AG08396 (cell line): ENCODE measurements around the gene MYO1D.
A peak's percentile ranks its signal among the peaks of the same experiment; 100 is the strongest.

ENCODE experiments used
- DNase-seq: peaks from one replicate; pipeline ENCODE4 v3.0.0; 2012; ENCODE audit warnings: low spot score, mixed read lengths

Gene MYO1D

DNA sequence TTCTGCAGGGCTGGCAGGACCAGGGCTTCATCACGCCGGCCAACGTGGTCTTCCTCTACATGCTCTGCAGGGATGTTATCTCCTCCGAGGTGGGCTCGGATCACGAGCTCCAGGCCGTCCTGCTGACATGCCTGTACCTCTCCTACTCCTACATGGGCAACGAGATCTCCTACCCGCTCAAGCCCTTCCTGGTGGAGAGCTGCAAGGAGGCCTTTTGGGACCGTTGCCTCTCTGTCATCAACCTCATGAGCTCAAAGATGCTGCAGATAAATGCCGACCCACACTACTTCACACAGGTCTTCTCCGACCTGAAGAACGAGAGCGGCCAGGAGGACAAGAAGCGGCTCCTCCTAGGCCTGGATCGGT is 388.8 kb downstream of the MYO1D start:
- no peak for DNase-seq

DNA sequence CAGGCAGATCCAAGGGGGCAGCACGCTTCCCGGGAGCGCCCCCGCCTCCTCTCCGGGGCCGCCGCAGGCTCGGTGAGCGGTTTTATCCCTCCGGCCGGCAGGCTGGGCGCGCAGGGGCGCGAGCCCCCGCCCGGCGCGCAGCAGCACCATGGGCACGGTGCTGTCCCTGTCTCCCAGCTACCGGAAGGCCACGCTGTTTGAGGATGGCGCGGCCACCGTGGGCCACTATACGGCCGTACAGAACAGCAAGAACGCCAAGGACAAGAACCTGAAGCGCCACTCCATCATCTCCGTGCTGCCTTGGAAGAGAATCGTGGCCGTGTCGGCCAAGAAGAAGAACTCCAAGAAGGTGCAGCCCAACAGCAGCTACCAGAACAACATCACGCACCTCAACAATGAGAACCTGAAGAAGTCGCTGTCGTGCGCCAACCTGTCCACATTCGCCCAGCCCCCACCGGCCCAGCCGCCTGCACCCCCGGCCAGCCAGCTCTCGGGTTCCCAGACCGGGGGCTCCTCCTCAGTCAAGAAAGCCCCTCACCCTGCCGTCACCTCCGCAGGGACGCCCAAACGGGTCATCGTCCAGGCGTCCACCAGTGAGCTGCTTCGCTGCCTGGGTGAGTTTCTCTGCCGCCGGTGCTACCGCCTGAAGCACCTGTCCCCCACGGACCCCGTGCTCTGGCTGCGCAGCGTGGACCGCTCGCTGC is 389.3 kb downstream of the MYO1D start:
- DNase-seq: peak; percentile 44

DNA sequence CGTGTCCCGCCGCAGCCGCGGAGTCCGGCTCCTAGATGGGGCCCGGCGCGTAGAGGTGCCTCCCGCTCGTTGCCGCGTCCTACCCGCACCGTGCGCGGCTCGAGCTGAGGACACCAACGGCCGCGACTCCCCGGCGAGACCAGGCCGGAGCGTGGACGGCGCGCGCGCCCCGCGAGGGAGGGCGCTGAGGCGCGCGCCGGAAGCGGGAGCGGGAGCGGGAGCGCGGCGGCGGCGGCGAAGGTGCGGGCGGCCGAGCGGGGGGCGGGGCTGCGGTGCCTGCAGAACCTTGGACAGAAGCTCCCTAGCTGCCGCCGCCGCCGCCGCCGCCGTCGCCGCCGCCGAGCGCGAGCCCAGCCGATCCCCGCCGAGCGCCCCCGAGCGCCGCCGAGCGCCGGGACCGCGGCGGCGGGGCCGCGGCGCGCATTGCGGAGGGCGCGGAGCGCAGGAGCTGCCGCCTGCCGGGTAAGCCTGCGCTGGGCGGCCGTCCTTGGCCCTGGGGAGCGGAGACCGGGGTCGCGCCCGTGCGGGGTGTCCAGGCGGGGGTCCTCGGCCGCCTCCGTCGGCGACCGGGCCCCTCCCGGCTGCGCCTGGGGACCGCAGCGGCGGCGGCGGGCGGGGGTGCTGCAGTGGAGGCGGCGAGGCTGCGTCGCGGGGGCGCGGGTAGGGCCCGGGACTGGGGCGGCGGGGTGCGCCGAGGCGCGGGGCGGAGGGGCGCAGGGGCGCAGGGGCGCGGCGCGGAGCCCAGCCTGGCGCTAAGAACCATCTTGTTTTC is 390.0 kb downstream of the MYO1D start, which contains the start of gene CDK5R1:
CDK5R1 (plus strand) TSS at position 293 of the 772 bp plus-strand sequence. CDS start 628 bp downstream, outside the sequence.
- peak; percentile 94 for DNase-seq

DNA sequence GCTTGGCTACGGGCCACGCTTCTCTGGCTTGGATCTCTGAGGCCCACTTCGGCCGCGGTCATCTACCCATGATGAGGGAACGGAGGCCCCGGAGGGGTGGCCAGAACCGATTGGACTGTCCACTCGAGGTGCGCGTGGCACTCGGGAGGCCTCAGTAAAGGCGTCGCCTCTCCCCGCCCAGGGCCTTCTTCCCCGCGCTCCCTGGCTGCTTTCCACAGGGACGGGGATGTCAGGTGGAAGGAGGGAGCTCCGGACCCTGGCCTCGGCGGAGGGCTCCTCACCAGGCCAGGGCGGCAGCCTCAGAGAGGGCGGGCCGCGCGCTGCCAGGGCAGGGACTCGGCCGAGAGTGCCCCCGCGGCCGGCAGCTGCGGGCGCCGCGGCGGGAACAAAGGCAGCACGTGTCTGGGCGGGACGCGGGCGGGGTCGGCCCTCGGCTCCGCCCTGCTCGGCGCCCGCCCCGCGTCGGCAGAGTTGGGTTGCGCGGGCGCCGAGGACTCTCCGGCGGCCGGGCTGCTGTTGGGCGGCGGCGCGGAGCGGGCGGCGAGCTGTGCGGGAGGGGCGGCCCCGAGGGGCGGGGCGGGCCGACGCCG is 390.7 kb downstream of the MYO1D start:
- peak; percentile 94 for DNase-seq

DNA sequence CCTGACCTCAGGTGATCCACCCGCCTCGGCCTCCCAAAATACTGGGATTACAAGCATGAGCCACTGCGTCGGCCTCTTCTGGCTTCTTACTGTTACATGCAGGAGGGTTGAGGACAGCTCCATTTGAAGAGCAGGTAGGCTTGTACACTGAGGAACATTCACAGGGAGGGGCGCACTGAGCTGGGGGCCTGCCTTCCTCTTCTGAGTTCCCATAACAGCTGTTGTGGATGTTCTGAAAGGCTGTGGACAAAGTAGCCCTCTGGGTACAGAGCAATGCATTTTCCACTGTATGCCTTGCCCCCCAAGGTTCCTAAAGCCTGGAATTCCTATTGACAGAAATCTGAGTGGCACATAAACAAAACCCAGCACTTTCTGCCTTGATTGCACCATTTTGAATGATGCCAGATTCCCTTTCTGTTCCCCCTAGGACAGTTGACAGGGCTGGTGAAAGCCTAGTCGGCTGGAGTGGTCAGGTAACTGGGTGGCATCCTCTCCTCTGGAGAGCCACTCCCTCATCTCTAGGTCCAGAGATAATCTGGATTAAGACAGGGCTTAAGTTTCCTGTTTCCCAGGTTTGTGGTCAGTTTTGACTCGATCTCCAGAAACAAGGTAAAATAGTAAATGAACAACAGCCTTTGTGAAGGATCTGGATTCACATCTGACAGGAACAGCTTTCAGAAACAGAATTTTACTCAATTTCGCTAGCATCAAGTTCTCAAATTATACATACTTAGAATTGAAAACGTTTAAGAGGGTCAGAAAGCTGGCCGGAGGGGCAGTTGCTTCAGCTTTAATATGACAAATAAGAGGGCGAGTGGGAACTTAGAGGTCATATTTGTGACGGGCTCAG is 391.4 kb downstream of the MYO1D start:
- DNase-seq: no peak

DNA sequence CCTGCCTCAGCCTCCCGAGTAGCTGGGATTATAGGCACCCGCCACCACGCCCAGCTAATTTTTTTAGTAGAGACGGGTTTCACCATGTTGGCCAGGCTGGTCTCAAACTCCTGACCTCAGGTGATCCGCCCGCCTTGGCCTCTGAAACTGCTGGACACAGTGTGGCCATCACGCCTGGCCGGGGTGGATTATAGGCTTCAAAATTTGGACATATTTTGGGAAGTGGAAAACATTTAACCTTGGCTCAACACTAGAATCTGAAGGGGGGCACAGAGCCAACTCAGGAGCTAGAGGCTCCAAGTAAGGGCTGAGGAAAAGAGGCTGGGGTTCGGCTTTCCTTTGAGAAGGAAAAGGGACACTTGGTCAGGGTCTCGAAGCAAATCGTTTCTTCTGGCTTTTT is 392.3 kb downstream of the MYO1D start:
- no peak for DNase-seq

DNA sequence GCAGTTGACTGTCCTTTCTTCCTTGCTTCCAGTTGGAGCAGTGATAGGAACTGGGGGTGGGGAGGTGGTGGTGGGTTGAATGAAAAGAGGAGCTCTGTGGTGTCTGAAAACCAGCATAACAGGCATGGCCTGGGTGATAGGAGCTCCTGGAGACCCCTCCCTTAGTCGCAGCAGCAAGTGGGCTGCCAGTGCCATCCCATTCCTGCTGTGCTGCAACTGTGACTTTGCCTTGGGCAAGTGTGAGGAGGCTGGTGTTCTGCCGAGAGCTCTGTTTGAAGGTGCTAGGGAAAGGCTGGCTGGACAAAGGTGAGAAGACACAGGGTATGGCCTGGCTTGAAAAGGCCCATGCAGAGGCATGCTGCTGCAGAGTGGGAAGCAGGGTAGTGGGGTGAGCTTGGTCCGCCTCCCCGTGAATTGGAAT is 392.9 kb downstream of the MYO1D start:
- DNase-seq: no peak

DNA sequence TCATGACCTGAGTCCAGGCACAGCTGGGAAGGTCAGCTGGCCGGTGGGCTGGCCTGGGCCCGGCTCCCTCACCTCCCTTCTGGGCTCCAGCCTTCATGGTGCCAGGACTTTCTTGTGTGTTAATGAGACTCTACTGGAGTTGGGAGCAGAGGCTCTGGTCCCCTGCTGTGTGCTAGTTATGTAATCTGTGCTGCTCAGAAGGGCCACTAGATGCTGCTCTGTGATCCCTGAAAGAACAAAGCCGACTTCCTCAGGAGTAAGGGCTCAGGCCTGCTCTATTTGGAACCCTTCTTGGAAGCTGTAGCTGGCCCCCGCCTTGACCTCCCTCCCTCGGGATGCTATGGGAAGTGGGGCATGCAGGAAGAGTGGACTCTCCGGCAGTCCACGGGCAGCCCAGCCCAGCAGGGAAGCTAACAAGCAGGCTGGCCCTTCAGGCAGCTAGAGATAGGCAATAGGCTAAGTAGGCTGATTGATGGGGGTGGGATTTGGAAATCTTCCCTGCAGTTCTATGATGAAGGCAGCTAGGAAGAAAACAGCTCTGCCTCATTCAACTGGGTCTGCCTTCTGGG is 393.4 kb downstream of the MYO1D start:
- DNase-seq: peak; percentile 66

DNA sequence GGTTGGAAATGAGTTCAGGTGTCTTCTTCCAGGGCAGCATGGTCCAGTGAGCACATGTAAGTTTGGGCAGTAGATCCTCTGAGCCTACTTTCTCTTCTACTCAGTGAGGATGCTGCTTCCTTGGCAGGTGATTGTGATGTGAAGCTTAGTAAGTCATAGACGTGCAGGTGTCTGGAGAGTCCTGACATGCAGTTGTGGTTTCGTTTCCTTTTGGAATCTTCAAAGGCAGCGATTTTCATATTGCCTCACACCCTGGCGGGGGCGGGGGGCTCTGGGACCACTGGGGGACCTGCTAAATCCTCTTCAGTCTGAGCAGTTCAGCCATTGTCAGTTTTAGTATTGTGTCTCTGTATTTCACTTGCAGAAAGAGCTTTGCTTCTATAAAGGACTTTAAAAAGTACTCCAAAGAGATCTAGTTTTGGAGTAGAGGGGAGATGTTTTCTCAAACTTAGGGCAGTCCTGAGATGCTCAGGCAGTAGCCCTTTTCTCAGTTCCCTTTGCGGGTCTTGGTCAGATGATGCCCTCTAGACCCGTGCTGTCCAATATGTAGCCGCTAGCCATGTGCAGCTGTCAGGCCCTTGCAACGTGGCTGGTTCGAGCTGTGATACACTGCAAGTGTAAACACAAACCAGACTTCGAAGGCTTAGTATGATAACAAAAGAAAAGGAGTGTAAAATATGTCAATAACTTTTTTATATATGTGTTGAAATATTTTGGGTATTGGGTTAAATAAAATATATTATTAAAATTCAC is 394.2 kb downstream of the MYO1D start:
- no peak for DNase-seq

DNA sequence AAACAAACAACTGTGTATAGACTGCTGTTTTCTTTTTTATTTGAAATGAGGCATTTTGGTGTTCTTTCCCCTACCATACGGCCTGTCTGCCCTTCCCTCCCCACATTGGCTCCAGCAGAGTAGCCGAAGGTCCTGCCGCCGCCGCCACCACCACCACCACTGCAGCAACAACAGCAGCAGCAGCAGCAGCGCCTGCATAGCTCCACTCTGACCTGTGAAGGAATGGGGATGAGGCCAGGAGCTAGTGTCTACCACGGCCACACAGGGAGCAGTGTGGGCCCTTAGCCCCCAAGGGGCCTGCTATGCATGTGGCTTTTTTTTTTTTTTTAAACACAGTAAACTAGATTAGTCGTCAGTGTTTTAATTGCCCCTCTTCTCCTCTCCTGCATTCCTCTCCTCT is 395.7 kb downstream of the MYO1D start:
- DNase-seq: no peak

DNA sequence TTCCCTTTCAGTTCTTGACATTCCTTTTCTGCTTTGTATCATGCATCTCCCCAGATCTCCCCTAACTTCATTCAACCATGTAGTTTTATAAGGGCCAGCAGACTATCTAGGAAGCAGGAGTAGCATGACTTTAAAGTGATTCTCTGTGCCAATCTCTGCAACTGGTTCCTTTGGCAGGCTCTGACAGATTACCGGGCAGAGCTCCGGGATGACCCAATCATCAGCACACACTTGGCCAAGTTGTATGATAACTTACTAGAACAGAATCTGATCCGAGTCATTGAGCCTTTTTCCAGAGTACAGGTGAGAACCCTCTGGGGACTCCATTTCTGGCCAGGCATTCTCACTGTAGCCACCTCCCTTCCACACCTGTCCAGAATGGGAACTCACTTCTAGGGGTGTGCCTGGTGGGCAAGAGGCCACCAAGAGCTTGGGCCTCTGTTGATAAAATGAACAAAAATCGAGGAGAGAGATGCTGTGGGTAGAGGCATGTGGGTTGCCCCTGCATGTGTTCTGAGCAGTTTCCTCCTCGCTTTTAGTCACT is 397.8 kb downstream of the MYO1D start:
- no peak for DNase-seq

DNA sequence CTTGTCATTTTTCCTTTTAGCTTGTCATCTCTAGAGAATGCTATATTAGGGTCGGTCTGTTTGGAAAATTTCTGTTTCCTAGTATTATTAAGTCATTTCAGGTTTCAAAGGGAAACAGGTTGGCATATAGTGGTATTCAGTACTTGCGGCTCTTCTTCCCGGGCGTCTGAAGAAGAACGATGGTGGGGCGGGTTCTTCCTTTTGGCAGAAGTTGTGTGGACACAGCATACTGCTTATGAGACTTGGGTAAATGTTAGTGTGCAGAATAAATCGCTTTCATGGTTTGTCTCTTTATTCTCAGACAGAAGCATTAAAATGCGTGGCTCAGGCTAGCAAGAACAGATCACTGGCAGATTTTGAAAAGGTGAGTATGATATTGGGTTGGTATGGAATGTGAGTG is 399.7 kb downstream of the MYO1D start:
- DNase-seq: no peak

DNA sequence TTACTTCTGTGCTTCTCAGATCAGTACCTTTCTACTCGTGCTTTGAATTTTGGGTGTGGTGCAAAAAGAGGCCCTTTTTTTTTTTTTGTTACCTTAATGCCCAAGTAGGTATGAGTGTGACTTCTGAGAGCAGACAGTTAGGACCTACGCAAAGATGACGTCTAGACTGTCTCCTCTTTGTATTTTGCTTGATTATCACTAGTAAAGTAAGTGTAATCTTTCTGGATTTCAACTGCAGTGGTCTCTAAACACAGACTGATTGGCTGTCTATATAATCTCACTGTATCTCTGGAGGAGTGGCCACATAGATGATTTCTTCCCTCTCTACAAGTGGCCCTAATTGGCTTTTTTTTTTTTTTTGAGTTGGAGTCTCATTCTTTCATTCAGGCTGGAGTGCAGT is 401.7 kb downstream of the MYO1D start:
- no peak for DNase-seq

DNA sequence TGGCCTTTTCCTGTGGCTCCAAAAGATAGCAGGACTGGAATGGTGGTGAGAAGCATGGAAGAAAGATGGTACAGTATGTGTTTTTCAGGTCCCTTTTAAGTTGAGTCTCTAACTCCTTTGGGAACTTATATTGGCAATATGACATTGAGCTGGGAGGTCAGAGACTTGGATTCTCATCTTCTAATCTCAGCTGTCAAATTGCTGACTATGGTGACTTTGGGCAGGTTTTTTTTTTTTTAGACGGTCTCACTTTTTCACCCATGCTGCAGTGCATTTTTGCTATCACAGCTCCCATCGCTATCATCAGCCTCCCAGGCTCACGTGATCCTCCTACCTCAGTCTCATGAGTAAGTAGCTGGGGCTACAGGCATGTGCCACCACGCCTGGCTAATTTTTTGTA is 405.3 kb downstream of the MYO1D start:
- no peak for DNase-seq

DNA sequence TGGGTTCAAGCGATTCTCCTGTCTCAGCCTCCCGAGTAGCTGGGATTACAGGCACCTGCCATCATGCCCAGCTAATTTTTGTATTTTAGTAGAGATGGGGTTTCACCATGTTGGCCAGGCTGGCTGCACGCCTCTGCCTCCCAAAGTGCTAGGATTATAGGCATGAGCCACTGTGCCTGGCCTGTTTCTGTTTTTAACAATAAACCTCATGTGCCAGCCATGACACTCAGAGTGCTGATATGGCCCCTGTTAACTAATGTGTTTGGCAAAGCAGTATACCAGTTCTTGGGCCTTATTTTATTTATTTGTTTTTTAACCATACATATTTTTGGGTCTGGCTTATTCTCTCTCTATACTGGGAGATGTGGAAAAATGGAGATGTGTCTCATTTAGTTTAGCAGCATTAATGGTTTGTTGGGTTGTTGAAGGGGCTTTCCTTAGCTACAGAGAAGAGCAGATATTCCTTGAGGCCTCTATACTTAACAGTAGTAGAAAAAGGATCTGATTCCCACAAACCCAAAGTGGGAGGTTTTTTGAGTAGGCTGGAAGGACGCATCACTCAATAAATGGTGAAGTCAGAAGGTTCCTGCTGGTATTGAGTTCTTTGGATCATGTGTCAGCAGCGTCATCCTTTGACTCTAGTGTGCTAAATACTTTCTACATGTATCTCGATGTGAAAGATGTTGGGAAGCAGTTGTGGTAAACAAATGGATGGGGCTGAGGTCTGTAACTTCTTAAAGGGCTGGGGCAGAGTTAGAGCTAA is 406.3 kb downstream of the MYO1D start:
- no peak for DNase-seq

DNA sequence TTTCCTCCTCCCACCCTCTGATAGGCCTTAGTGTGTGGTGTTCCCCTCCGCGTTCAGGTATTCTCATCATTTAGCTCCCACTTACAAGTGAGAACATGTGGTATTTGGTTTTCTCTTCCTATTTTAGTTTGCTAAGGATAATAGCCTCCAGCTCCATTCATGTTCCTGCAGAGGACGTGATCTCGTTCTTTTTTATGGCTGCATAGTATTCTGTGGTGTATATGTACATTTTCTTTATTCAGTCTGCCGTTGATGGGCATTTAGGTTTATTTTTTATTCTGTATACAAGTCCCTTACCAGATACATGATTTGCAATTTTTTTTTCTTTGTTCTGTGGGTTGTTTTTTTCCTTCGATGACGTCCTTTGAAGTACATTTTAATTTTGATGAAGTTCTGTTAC is 409.0 kb downstream of the MYO1D start:
- DNase-seq: no peak

DNA sequence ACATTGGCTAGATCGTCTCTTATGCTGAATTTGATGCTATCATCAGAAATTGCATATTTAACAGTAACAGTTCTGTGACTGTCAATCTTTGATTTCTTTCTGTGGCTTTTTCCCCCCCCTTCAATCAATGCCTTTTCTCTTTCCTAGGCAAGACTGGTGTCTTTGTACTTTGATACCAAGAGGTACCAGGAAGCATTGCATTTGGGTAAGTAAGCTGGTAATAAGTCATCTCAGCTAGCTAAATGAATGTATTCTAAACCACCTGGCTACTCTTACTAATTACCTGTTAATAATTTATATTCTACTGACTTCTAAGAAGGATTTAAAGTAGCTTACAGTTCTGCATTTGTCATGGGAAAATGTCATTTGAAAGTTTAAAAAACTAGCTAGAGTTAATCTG is 412.6 kb downstream of the MYO1D start:
- no peak for DNase-seq

DNA sequence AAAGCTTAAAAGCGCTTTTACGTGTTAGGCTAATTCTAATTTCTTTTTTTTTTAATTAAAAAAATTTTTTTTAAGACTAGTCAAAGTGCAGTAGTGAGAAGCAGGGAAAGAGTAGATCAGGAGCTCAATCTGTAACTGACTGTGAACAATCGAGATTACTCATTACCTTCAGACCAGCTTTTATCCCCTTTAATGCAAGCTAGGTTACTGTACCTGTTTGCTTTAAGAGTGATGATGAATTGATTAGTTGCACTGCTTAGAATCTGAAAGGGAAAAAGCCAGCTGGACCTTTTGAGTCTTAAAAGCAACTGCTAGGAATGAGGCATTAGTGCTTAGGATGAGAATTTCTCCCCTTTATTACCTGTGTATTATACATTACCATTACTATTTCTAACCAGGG is 413.6 kb downstream of the MYO1D start:
- no peak for DNase-seq

DNA sequence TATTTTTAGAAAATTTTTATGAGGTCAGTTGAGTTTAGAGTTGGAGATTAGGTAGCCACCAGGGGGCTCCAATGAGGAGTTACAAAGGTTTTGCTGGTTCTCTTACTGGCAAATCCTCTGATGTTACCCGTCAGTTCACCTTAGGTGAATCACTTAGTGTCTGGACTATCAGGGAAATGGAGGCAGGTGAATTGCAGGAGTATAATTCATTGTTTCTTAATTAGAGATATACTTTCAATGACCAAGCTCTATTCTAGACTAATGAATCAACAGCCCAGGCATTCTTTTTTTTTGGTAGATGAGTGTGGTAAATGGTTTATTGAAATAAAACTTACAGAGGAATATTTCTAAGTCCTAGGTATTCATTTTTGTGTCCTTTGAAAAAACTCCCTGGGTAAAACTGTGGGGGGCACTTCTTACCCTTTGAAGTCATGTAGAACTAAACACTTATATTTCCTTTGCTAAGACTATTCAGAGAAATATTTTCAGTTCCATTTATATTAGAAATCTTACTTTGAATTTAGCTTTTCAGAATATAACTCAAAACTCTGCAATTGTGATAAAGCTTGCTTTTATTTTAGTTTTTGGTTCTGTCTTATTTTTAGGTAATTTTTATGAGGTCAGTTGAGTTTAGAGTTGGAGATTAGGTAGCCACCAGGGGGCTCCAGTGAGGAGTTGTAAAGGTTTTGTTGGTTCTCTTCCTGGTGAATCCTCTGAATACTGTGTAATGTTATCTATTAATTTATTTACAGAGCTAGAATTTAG is 414.9 kb downstream of the MYO1D start:
- DNase-seq: no peak

DNA sequence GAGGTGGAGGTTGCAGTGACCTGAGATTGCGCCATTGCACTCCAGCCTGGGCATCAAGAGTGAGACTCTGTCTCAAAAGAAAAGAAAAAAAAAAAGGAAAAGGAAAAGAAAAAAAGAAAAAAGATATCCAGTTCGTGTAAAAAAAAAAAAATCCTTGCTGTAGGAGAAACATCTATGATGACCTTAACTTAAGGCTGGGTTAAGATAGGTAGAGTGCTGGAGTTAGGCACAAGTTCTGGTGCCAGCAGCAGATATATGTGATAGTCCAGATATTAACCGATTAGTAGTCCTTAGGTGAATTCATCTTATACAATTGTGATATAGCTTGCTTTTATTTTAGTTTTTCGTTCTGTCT is 415.4 kb downstream of the MYO1D start:
- DNase-seq: no peak
